ENCODE data around the gene SCP2.

SCP2 gene

GRCh38 chr1:53043271-53043670 is 116.2 kb downstream of the SCP2 start:
- DNase-seq (ENCODE audit: low read depth in 3 of 3): no peak

GRCh38 chr1:53044926-53045325 is 117.8 kb downstream of the SCP2 start:
- DNase-seq (ENCODE audit: low read depth in 3 of 3): no peak

- DNase-seq (ENCODE audit: low read depth in 3 of 3): no peak
Observed at GRCh38 chr1:53046930-53047329, 119.9 kb downstream of the SCP2 start.

- no peak for DNase-seq (ENCODE audit: low read depth in 3 of 3)
Observed at GRCh38 chr1:53047737-53048736, 121.0 kb downstream of the SCP2 start.

- DNase-seq (ENCODE audit: low read depth in 3 of 3): no peak
Observed at GRCh38 chr1:53048960-53049573, 122.0 kb downstream of the SCP2 start.

- DNase-seq (ENCODE audit: low read depth in 3 of 3): no peak
Observed at GRCh38 chr1:53049574-53049967, 122.5 kb downstream of the SCP2 start.

GRCh38 chr1:53050310-53050709 is 123.2 kb downstream of the SCP2 start:
- no peak for DNase-seq (ENCODE audit: low read depth in 3 of 3)

- no peak for DNase-seq (ENCODE audit: low read depth in 3 of 3)
Observed at GRCh38 chr1:53051676-53052075, 124.6 kb downstream of the SCP2 start.

GRCh38 chr1:53057127-53057526 is 130.1 kb downstream of the SCP2 start:
- no peak for DNase-seq (ENCODE audit: low read depth in 3 of 3)

- DNase-seq (ENCODE audit: low read depth in 3 of 3): no peak
Observed at GRCh38 chr1:53060579-53060978, 133.5 kb downstream of the SCP2 start.

GRCh38 chr1:53061123-53061858 is 134.2 kb downstream of the SCP2 start:
- no peak for DNase-seq (ENCODE audit: low read depth in 3 of 3)

GRCh38 chr1:53061859-53062707 is 135.0 kb downstream of the SCP2 start, which contains the start of gene PODN:
Gene PODN, plus strand, starts transcription at chr1:53062213. Its CDS starts 7,643 bp downstream, at chr1:53069856.
- DNase-seq (ENCODE audit: low read depth in 3 of 3): no peak

GRCh38 chr1:53062708-53063591 is 135.9 kb downstream of the SCP2 start:
- no peak for DNase-seq (ENCODE audit: low read depth in 3 of 3)

GRCh38 chr1:53063744-53064515 is 136.9 kb downstream of the SCP2 start:
- no peak for DNase-seq (ENCODE audit: low read depth in 3 of 3)

GRCh38 chr1:53065391-53065790 is 138.3 kb downstream of the SCP2 start:
- no peak for DNase-seq (ENCODE audit: low read depth in 3 of 3)

- DNase-seq (ENCODE audit: low read depth in 3 of 3): no peak
Observed at GRCh38 chr1:53066488-53066887, 139.4 kb downstream of the SCP2 start.

- no peak for DNase-seq (ENCODE audit: low read depth in 3 of 3)
Observed at GRCh38 chr1:53066891-53067738, 140.0 kb downstream of the SCP2 start.

- no peak for DNase-seq (ENCODE audit: low read depth in 3 of 3)
Observed at GRCh38 chr1:53067886-53068285, 140.8 kb downstream of the SCP2 start.
